CD4-positive, CD25-positive, alpha-beta regulatory T cell (primary cell): ENCODE results near the gene DBNDD1. TPM values are rescaled to one million over a fixed set of nuclear protein-coding genes. Genes with fewer than 3 reads are reported as not detected.
"Not testable (repeated sequence)": the region's sequence is repeated elsewhere in the genome, so short reads cannot be mapped to it uniquely, and the experiment has no call there.

Source experiments
- ATAC-seq, 2 donors: fragments of 150-1000 bp; cut with Tn5 transposase; one replicate each; pipeline ENCODE4 v1.10.0; 2021; ENCODE audit warnings: low read depth in 2 of 2, moderate number of reproducible peaks in 2 of 2, moderate library complexity in 1 of 2
- DNase-seq, 3 donors: peaks; one replicate each; pipeline versions ENCODE4 v3.0.0 to v3.0.0-alpha.2; 2012 to 2022; ENCODE audit warnings: mixed read lengths in 1 of 3
- H3K27ac ChIP-seq: one replicate; pipeline ENCODE4 v1.7.0; 2013; ENCODE audit warnings: mild to moderate bottlenecking, low read length; ENCODE audit not compliant: insufficient read depth, poor library complexity, severe bottlenecking
- H3K27me3 ChIP-seq: one replicate; pipeline ENCODE4 v1.7.0; 2013; ENCODE audit warnings: low read length; ENCODE audit not compliant: control insufficient read depth, insufficient read depth
- H3K36me3 ChIP-seq: one replicate; pipeline ENCODE4 v1.7.0; 2013; ENCODE audit warnings: mild to moderate bottlenecking, low read length, moderate library complexity; ENCODE audit not compliant: control insufficient read depth, insufficient read depth
- H3K4me1 ChIP-seq: 2 replicates; pipeline ENCODE4 v1.7.0; 2013; ENCODE audit warnings: mild to moderate bottlenecking, low read length; ENCODE audit not compliant: insufficient read depth, control insufficient read depth, poor library complexity, severe bottlenecking
- H3K4me3 ChIP-seq: one replicate; pipeline ENCODE4 v1.7.0; 2013; ENCODE audit warnings: low read depth, mild to moderate bottlenecking, low read length, moderate library complexity
- H3K9me3 ChIP-seq, 2 experiments: 1 replicate in 1 of 2; 2 replicates in 1 of 2; pipeline ENCODE4 v1.7.0; 2013; ENCODE audit warnings: low read length in 2 of 2, mild to moderate bottlenecking in 1 of 2, moderate library complexity in 1 of 2; ENCODE audit not compliant: control insufficient read depth in 2 of 2
- H3K27ac Mint-ChIP-seq, 3 donors: one replicate each; pipeline ENCODE4 v1.8.0; 2020 to 2022; ENCODE audit warnings: mild to moderate bottlenecking in 3 of 3, mixed read lengths in 3 of 3, moderate library complexity in 2 of 3
- H3K27me3 Mint-ChIP-seq: one replicate; pipeline ENCODE4 v1.8.0; 2022; ENCODE audit warnings: mild to moderate bottlenecking, mixed read lengths
- H3K36me3 Mint-ChIP-seq: one replicate; pipeline ENCODE4 v1.8.0; 2020; ENCODE audit warnings: mixed read lengths
- H3K4me1 Mint-ChIP-seq, 4 donors: one replicate each; pipeline ENCODE4 v1.8.0; 2020 to 2022; ENCODE audit warnings: mixed read lengths in 4 of 4, mild to moderate bottlenecking in 1 of 4
- H3K4me3 Mint-ChIP-seq, 4 donors: one replicate each; pipeline ENCODE4 v1.8.0; 2020 to 2022; ENCODE audit warnings: mild to moderate bottlenecking in 4 of 4, mixed read lengths in 4 of 4, moderate library complexity in 3 of 4
- H3K9me3 Mint-ChIP-seq, 7 donors: one replicate each; pipeline ENCODE4 v1.8.0; 2020 to 2022; ENCODE audit warnings: mixed read lengths in 7 of 7, mild to moderate bottlenecking in 3 of 7, moderate library complexity in 2 of 7
- polyA plus RNA-seq, 4 donors: library from polyadenylated mRNA; unstranded; fragments of 300-500 nt; fragmentation: Illumina TruSeq; gene quantifications; one replicate each; pipeline ENCODE4 v1.2.3, GENCODE V29; 2021
- total RNA-seq: library from RNA; stranded (reverse); gene quantifications from one replicate; pipeline ENCODE4 v1.2.3, GENCODE V29; 2022

The DBNDD1 gene
- 1.1 TPM for total RNA-seq
- polyA plus RNA-seq: 1 to 10 TPM; 2.0 to 7.8 (median 4.7) TPM

GRCh38 chr16:90018652-90019542, at the start of gene DBNDD1:
DBNDD1 (minus strand) TSS chr16:90019456; CDS start chr16:90019341, 115 bp downstream.
- H3K36me3 Mint-ChIP-seq: no peaks in the 10 kb centered on the region
- H3K4me3 Mint-ChIP-seq: peak within 1 kb of the TSS; percentile 77 to 86 (median 82)
- H3K27me3 Mint-ChIP-seq: peaks cover 41% of the 10 kb centered on the region
- H3K4me1 Mint-ChIP-seq: peaks cover 4 to 30% (median 9%) of the 10 kb centered on the region in 4 donors
- no peaks in the 10 kb centered on the region for H3K9me3 ChIP-seq
- H3K4me3 ChIP-seq: no peak within 1 kb of the TSS
- no peak for ATAC-seq
- no peaks in the 10 kb centered on the region for H3K36me3 ChIP-seq
- H3K27ac ChIP-seq: no peak within 1 kb of the TSS
- peak within 1 kb of the TSS; percentile 13 to 79 (median 55) for H3K27ac Mint-ChIP-seq
- peaks cover 26% of the 10 kb centered on the region for H3K4me1 ChIP-seq
- peak in 1 of 3 donors; percentile 50 for DNase-seq
- peaks cover 0 to 3% (median 0%) of the 10 kb centered on the region in 7 donors for H3K9me3 Mint-ChIP-seq
- H3K27me3 ChIP-seq: no peaks in the 10 kb centered on the region

GRCh38 chr16:90061437-90061836, 42.2 kb upstream of the DBNDD1 start:
- Mint-ChIP-seq H3K27me3 (peaks cover 24% of the 10 kb centered on the region), H3K36me3 (no peaks in the 10 kb centered on the region), H3K4me1 (peaks cover 0 to 8% (median 0%) of the 10 kb centered on the region in 4 donors), H3K9me3 (peaks cover 0 to 4% (median 0%) of the 10 kb centered on the region in 7 donors), H3K4me3 (no peak overlapping the region), H3K27ac (no peak overlapping the region)
- Histone ChIP-seq H3K36me3 (no peaks in the 10 kb centered on the region), H3K4me1 (no peaks in the 10 kb centered on the region), H3K4me3 (no peak overlapping the region), H3K27me3 (no peaks in the 10 kb centered on the region), H3K9me3 (no peaks in the 10 kb centered on the region), H3K27ac (no peak overlapping the region)
- DNase-seq: no peak
- ATAC-seq: no peak

- Histone ChIP-seq H3K4me1 (no peaks in the 10 kb centered on the region), H3K9me3 (peaks cover 7 to 19% of the 10 kb centered on the region in 2 experiments), H3K36me3 (no peaks in the 10 kb centered on the region), H3K27ac (no peak overlapping the region), H3K4me3 (no peak overlapping the region), H3K27me3 (no peaks in the 10 kb centered on the region)
- Mint-ChIP-seq H3K27me3 (peaks cover 14% of the 10 kb centered on the region), H3K36me3 (peaks cover 6% of the 10 kb centered on the region), H3K27ac (no peak overlapping the region), H3K4me3 (no peak overlapping the region), H3K4me1 (peaks cover 0 to 8% (median 0%) of the 10 kb centered on the region in 4 donors), H3K9me3 (peaks cover 0 to 20% (median 9%) of the 10 kb centered on the region in 7 donors)
- ATAC-seq: peak; percentile 52 to 76
- peak in 1 of 3 donors; percentile 18 for DNase-seq
Observed at GRCh38 chr16:90057738-90058173, 38.5 kb upstream of the DBNDD1 start.

- H3K36me3 ChIP-seq, H3K4me1 ChIP-seq, H3K4me1 Mint-ChIP-seq, H3K27ac ChIP-seq, H3K27ac Mint-ChIP-seq, DNase-seq, H3K36me3 Mint-ChIP-seq, H3K27me3 ChIP-seq, ATAC-seq, H3K4me3 ChIP-seq, H3K4me3 Mint-ChIP-seq: not testable (repeated sequence)
- Mint-ChIP-seq H3K27me3 (peaks cover 14% of the 10 kb centered on the region), H3K9me3 (peaks cover 0 to 24% (median 9%) of the 10 kb centered on the region in 7 donors)
- H3K9me3 ChIP-seq: peaks cover 7 to 19% of the 10 kb centered on the region in 2 experiments
Observed at GRCh38 chr16:90056521-90056920, 37.3 kb upstream of the DBNDD1 start.

GRCh38 chr16:90055371-90055770, 36.1 kb upstream of the DBNDD1 start:
- peaks cover 6% of the 10 kb centered on the region for H3K36me3 Mint-ChIP-seq
- H3K27ac Mint-ChIP-seq: no peak overlapping the region
- H3K4me1 ChIP-seq: no peaks in the 10 kb centered on the region
- no peak for ATAC-seq
- no peaks in the 10 kb centered on the region for H3K27me3 ChIP-seq
- H3K4me1 Mint-ChIP-seq: peaks cover 0 to 8% (median 0%) of the 10 kb centered on the region in 4 donors
- no peak overlapping the region for H3K27ac ChIP-seq
- H3K4me3 ChIP-seq: no peak overlapping the region
- H3K9me3 ChIP-seq: peaks cover 7 to 19% of the 10 kb centered on the region in 2 experiments
- H3K27me3 Mint-ChIP-seq: peaks cover 11% of the 10 kb centered on the region
- H3K9me3 Mint-ChIP-seq: peaks cover 0 to 24% (median 9%) of the 10 kb centered on the region in 7 donors
- DNase-seq: no peak
- H3K36me3 ChIP-seq: no peaks in the 10 kb centered on the region
- no peak overlapping the region for H3K4me3 Mint-ChIP-seq

GRCh38 chr16:90054554-90054953, 35.3 kb upstream of the DBNDD1 start:
- H3K4me1 ChIP-seq: no peaks in the 10 kb centered on the region
- H3K27ac ChIP-seq: no peak overlapping the region
- H3K9me3 ChIP-seq: peaks cover 7 to 19% of the 10 kb centered on the region in 2 experiments
- Mint-ChIP-seq H3K27ac (no peak overlapping the region), H3K9me3 (peaks cover 0 to 24% (median 9%) of the 10 kb centered on the region in 7 donors), H3K4me1 (peaks cover 0 to 8% (median 0%) of the 10 kb centered on the region in 4 donors), H3K36me3 (peaks cover 6% of the 10 kb centered on the region), H3K27me3 (peaks cover 5% of the 10 kb centered on the region), H3K4me3 (no peak overlapping the region)
- no peaks in the 10 kb centered on the region for H3K36me3 ChIP-seq
- no peak overlapping the region for H3K4me3 ChIP-seq
- no peak for DNase-seq
- ATAC-seq: no peak
- H3K27me3 ChIP-seq: no peaks in the 10 kb centered on the region

GRCh38 chr16:90053902-90054500, 34.7 kb upstream of the DBNDD1 start:
- H3K9me3 ChIP-seq: peaks cover 7 to 19% of the 10 kb centered on the region in 2 experiments
- no peaks in the 10 kb centered on the region for H3K36me3 ChIP-seq
- ATAC-seq: no peak
- H3K36me3 Mint-ChIP-seq: peaks cover 6% of the 10 kb centered on the region
- H3K27me3 Mint-ChIP-seq: peaks cover 4% of the 10 kb centered on the region
- H3K4me3 Mint-ChIP-seq: no peak overlapping the region
- H3K27ac Mint-ChIP-seq: no peak overlapping the region
- DNase-seq: no peak
- peaks cover 0 to 11% (median 0%) of the 10 kb centered on the region in 4 donors for H3K4me1 Mint-ChIP-seq
- no peak overlapping the region for H3K4me3 ChIP-seq
- H3K27me3 ChIP-seq: no peaks in the 10 kb centered on the region
- peaks cover 0 to 24% (median 7%) of the 10 kb centered on the region in 7 donors for H3K9me3 Mint-ChIP-seq
- H3K27ac ChIP-seq: no peak overlapping the region
- no peaks in the 10 kb centered on the region for H3K4me1 ChIP-seq
